ENCODE data around the gene MPHOSPH8. TPM values are rescaled to one million over a fixed set of nuclear protein-coding genes. Genes with fewer than 3 reads are reported as not detected.
A peak's percentile ranks its signal among the peaks of the same experiment; 100 is the strongest.
"Not testable (repeated sequence)": the region's sequence is repeated elsewhere in the genome, so short reads cannot be mapped to it uniquely, and the experiment has no call there.

The MPHOSPH8 gene
- total RNA-seq, 2 donors from 2014 or later = 25.3 to 27.9 TPM

DNA sequence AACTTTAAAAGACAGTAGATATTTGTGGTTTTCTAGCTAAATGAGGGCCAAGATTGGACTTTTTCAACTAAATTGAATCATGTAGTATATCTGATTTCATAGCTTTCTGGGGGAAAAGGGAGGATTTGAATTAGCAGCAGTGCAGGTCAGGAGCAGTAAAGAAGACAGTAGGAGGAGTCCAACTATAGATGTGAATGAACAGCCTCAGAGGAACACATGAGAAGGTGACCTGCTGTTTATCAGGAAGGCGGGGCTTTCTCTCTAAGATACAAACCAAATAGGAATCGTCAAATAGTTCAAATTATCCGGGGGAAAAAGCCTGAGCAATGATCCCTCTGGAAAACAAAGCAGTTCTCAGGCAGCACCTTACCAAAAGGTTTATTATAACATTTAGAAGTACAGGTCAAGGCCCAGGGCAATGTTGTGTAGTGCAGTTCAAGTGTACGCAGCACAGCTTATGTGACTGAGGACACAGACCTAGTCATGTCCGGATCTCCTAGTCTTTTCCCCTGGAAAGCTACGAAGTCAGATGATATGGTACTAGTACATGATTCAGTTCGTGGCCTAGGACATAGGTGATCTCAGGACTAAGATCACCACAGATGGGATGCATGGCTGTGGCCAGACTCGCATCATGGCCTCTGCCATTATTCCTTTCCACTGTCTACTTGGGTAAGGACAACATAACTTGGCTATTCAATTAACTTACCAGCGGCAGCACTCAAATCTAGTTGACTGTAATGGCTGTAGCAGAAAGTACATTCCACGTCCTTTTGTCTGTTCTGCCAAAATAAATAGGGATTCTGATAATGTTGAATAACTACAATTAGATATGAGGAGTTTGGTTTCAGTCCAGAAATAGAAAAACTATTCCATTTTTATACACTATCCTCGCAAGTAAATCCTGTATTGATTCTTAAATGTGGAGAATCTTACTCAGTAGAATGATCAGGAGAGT lies 40.3 kb downstream of the MPHOSPH8 start:
- ATAC-seq (peak; percentile 18), DNase-seq (no peak)
- intact Hi-C loops (cut with DNase I, micrococcal nuclease) = no loop called here

GRCh38 chr13:19674898-19675297 lies 41.4 kb downstream of the MPHOSPH8 start:
- ATAC-seq = peak; percentile 13
- intact Hi-C loops (cut with DNase I, micrococcal nuclease) = no loop called here

DNA sequence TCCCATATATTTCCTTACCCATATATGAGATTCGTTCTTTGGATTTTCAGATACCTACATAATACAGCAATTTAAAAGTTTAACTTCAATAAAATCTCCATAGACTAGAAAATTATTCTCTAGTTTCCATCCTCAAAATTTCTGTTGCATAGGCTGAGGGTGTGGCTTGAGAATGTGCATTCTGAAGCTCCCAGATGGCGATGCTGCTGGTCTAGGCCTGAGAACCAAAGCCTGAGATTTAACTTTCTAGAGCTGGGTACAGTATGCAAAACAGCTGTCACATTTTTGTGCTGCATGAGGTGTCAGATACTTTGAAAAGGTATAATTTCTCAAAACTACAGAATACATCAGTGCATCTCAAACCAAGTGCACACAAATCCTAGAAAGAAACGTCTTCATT lies 42.7 kb downstream of the MPHOSPH8 start:
- intact Hi-C loops (cut with DNase I, micrococcal nuclease) = no loop called here
- DNase-seq = no peak

More at GRCh38 chr13:19674898-19675297, 41.4 kb downstream of the MPHOSPH8 start:
- no peak for DNase-seq

DNA sequence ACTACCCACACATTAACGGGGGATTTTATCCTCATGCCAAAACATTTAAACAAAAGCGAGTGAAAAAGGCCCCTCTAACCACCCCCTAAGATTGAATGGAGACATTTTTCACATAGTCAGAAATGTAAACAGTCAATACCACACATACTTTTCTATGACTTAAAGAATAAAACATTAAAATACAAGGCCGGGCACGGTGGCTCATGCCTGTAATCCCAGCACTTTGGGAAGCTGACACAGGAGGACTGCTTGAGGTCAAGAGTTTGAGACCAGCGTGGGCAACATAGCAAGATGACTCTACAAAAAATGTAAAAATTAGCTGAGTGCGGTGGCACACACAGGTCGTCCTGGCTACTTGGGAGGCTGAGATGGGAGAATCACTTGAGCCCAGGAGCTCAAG lies 47.3 kb downstream of the MPHOSPH8 start:
- no peak for ATAC-seq
- no peak for DNase-seq
- intact Hi-C loops (cut with DNase I, micrococcal nuclease) = no loop called here

More for the DNA sequence above, 42.7 kb downstream of the MPHOSPH8 start:
- ATAC-seq = no peak

DNA sequence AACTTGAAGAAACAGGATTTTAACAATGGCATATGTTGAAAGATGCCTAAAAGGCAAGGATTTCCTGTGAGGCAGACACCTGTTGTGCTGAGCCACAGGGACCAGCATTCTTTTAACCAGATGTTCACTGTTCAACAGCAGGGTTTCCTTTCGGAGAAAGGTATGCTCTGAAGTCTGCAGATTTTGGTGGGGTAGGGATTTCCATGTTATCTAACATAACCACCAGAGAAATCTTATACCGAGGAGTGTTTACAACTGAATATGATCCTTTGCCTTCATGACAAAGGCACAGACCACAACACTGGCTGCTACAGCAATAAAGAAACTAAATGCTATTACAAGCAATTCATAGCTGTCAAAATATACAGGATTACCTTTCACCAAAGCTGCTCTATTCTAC lies 48.1 kb downstream of the MPHOSPH8 start:
- DNase-seq = no peak
- intact Hi-C loops (cut with DNase I, micrococcal nuclease) = no loop called here
- ATAC-seq = no peak

DNA sequence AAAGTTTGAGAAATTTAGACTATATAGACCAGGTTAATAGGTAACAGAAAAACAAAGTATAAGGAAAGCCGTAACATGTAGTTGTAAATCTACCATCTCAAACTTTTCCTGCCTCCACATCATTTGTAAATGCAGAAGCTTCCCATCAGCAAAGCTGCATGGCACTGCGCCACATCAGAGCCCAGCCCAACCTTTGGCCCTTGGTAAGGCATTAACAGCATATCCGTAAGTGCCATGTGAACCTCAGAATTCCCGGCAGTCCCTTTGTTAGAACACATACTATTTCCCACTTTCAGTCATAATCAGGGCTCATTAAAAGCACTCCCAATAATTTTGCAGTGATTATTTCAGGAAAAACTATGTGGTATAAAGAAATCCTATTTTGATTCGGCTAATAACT lies 51.6 kb downstream of the MPHOSPH8 start:
- DNase-seq (peak; percentile 84 to 85), ATAC-seq (peak; percentile 98)
- intact Hi-C loops (cut with DNase I, micrococcal nuclease) = no loop called here

DNA sequence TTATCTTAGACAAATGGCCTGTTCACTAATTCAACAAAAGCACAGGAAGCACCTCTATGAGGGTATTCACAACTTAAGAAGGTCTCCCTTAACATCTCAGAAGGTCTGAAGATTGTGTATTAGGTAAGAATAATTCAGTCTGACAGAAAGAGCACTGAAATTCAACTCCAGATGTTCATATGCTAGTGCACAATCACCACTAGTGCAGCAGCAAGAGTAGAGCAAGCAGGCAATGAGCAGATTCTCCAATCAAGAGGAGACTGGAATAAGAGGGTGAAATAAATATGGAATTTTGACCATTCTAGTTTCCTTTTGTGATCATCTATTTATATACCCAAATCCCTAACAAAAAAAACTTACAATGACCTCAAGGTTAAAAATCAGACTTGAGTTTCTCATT lies 52.0 kb downstream of the MPHOSPH8 start:
- ATAC-seq (peak; percentile 47), DNase-seq (no peak)
- intact Hi-C loops (cut with DNase I, micrococcal nuclease) = no loop called here

DNA sequence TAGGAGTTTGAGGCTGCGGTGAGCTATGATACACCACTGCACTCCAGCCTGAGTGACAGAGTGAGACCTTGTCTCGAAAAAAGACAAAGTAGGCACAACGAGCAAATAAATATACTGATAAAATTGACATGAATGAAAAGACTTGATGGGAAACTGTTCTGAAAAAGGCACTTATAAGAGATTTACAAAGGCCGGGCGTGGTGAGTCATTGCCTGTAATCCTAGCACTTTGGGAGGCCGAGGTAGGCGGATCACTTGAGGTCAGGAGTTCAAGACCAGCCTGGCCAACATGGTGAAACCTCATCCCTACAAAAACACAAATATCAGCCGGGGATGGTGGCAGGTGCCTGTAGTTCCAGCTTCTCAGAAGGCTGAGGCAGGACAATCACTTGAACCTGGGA lies 58.0 kb downstream of the MPHOSPH8 start:
- DNase-seq; intact Hi-C loops (cut with DNase I, micrococcal nuclease); ATAC-seq: not testable (repeated sequence)

DNA sequence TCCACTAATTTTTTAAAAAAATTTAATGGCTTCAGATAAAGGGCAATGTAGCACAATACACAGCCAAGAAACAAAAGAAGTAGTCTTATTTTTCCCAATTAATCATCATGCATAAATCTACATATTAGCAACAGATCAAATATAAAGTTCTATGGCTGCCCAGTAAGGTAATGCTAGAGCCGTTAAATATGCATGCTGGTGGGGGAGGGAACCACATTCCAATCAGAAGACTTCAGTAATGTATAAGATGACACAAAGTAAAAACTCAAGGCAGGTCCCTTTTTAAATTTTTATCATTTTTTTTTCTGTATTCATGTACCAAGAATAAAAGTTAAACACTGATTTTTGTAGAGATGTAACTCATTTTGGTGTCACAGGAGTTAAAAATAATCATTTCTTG lies 62.0 kb downstream of the MPHOSPH8 start:
- intact Hi-C loops (cut with DNase I, micrococcal nuclease) = no loop called here
- DNase-seq (no peak), ATAC-seq (no peak)

DNA sequence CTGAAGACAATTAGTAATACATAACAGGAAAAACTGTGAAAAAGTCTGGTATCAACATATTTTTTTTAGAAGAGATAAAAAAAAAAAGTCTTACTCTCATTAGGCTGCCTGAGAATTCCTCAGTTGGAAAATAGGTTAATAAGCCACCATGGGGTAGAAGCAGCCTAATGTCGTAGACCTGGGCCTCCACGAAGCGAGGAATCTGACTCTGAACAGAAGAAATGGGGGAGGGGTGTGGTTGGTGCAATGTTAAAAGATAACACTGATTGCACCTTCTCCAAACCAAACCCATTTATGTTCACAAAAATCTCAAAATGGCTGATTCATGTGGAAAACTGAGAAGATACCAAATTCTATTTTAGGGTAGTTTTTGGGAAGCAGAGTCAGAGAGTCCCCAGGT lies 62.4 kb downstream of the MPHOSPH8 start:
- no peak for ATAC-seq
- DNase-seq = no peak
- intact Hi-C loops (cut with DNase I, micrococcal nuclease) = no loop called here

DNA sequence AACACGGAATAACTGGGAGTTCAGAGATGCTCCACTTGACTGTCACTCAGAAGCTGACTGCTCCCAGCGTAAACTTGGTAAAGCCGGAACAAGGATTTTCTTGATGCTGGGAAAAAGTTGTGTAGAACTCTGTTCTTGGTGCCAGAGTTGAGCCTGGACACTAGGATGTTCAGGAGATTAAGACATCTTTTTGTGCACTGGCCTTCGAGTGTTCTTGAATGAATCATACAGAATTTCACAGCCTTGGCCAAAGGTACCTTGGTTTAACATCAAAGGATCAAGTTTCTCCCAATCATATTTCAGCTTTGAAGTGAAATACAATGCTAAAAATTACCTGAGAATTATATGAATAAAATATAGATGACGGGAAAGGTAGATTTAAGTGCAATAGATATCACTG lies 67.5 kb downstream of the MPHOSPH8 start:
- DNase-seq, ATAC-seq: not testable (repeated sequence)
- intact Hi-C loops (cut with DNase I, micrococcal nuclease) = loop anchor here in 1 of 2 donors (10.0 kb wide), 1 partner anchor 496 kb away; no protein-coding TSS in a partner anchor

DNA sequence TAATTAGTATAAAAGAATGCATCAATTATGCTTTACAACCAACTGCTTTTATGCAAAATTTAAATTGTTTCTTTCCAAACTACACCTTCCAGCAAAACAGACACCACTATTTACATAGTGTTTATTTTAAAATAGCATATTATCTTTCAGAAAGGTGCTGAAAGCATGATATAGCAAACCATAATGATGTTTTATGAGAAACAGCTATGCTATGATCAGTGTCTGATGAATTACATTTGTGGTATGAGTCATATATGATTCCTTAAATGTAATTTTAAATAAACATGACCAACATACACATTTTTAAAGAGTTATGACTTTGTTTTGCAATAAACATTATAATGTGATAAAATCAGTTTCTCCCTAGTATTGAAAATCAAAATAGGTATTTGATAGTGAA lies 68.2 kb downstream of the MPHOSPH8 start:
- intact Hi-C loops (cut with DNase I, micrococcal nuclease) = loop anchor here in 1 of 2 donors (10.0 kb wide), 1 partner anchor 497 kb away; no protein-coding TSS in a partner anchor
- not testable (repeated sequence) for ATAC-seq, DNase-seq

DNA sequence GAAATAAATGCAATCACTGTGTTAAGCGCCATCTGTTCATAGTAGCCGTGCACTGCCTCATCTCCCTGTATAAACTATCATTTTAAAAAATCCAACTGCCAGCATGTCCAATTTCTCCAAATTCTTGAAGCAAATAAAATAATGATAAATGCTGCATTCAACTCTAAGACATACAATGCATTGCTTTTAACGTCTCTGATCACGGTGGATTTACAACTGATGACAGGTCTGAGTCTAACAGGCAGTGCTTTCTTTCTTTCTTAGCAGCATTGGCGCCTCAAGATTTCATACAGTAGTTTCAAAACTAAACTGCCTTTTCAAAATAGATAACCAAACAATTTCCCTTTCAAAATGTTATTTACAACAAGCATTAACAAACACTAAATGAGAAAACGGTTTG lies 70.8 kb downstream of the MPHOSPH8 start:
- not testable (repeated sequence) for DNase-seq, ATAC-seq
- intact Hi-C loops (cut with DNase I, micrococcal nuclease) = loop anchor here in 1 of 2 donors (10.0 kb wide), 1 partner anchor 499 kb away; no protein-coding TSS in a partner anchor

DNA sequence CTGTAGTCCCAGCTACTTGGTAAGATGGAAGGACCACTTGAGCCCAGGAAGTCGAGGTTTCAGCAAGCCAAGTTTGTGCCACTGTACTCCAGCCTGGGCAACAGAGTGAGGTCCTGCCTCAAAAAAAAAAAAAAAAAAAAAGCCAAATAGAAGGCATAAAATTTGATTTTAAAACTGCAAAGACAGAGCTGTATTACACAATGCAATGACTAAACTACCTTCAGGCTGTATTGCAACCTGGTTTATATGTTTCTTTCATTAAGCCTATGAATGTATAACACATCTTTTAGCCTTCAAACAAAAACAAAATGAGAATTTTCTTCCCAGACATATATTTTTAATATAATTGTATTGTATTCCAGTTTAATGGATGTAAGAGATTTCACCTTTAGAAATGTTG lies 75.6 kb downstream of the MPHOSPH8 start:
- DNase-seq, ATAC-seq: not testable (repeated sequence)
- intact Hi-C loops (cut with DNase I, micrococcal nuclease) = loop anchor here in 1 of 2 donors (10.0 kb wide), 1 partner anchor 504 kb away; no protein-coding TSS in a partner anchor

- not testable (repeated sequence) for ATAC-seq
- intact Hi-C loops (cut with DNase I, micrococcal nuclease) = loop anchor here in 1 of 2 donors (10.0 kb wide), 1 partner anchor 505 kb away; no protein-coding TSS in a partner anchor
These were observed 76.3 kb downstream of the MPHOSPH8 start for GRCh38 chr13:19709782-19710181.

DNA sequence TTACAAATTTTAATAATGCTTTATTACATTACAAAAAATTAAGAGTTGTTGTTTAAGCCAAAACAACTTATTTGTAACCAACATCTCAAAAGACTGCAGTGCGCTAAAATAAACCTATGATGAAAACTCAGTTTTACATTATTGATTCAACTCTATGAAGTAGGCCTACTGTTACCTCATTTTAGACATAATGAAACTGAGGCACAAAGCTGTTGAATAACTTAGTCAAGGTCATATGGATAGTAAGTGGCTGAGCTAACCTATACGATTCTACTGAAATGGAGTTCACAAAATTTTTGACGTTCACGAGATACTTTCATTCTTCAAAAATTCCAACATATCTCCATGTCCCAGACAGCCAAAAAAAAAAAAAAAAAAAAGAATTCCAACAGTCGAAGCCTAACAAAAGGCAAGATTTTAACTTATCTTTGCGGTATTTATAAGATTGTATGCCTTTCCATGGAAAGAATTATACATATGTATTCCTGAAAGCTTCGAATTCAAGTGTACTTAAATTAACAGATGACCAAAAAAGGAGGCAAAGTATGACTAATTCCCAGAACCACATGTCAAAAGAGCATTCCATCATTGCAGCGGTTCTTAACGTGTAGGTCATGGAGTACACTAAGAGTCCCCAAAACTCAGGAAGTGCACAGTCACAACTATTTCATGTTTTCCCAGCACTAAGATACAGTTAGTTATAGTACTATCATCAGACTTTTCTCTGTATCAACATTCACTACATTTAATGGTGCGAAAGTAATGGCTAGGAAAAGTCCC lies 79.9 kb downstream of the MPHOSPH8 start:
- no peak for ATAC-seq
- intact Hi-C loops (cut with DNase I, micrococcal nuclease) = no loop called here
- no peak for DNase-seq

More at GRCh38 chr13:19709782-19710181, 76.3 kb downstream of the MPHOSPH8 start:
- DNase-seq = not testable (repeated sequence)

GRCh38 chr13:19720039-19720438 lies 86.6 kb downstream of the MPHOSPH8 start:
- intact Hi-C loops (cut with DNase I, micrococcal nuclease) = no loop called here
- peak; percentile 81 for ATAC-seq
- DNase-seq = no peak
